HUES64 (cell line): Measurements from ENCODE around the gene PANX2.

Source experiments
- H3K27ac ChIP-seq: 2 replicates; pipeline ENCODE4 v1.7.0; 2013; ENCODE audit warnings: low read depth, low read length, inconsistent platforms
- H3K27me3 ChIP-seq: 2 replicates; pipeline ENCODE4 v1.6.1; 2013; ENCODE audit warnings: mild to moderate bottlenecking, low read length; ENCODE audit not compliant: insufficient read depth
- H3K36me3 ChIP-seq: 2 replicates; pipeline ENCODE4 v1.6.1; 2013; ENCODE audit warnings: mild to moderate bottlenecking, low read length; ENCODE audit not compliant: insufficient read depth
- H3K4me1 ChIP-seq: 2 replicates; pipeline ENCODE4 v1.6.1; 2013; ENCODE audit warnings: mild to moderate bottlenecking, low read length, moderate library complexity; ENCODE audit not compliant: insufficient read depth
- H3K4me3 ChIP-seq: 2 replicates; pipeline ENCODE4 v1.5.1; 2013; ENCODE audit warnings: mild to moderate bottlenecking, low read length, moderate library complexity
- H3K9ac ChIP-seq: 2 replicates; pipeline ENCODE4 v1.6.1; 2013; ENCODE audit warnings: mild to moderate bottlenecking, low read depth, low read length
- H3K9me3 ChIP-seq: 2 replicates; pipeline ENCODE4 v1.6.1; 2013; ENCODE audit warnings: low read depth, low read length; ENCODE audit not compliant: insufficient read depth
- WGBS: fragments of 150-250, 120-280 bp; methylation state at CpG from one replicate; pipeline ENCODE4 v1.1.7; 2013; ENCODE audit warnings: missing lambda C conversion rate; 5-methylcytosine and 5-hydroxymethylcytosine counted together

The PANX2 gene

DNA sequence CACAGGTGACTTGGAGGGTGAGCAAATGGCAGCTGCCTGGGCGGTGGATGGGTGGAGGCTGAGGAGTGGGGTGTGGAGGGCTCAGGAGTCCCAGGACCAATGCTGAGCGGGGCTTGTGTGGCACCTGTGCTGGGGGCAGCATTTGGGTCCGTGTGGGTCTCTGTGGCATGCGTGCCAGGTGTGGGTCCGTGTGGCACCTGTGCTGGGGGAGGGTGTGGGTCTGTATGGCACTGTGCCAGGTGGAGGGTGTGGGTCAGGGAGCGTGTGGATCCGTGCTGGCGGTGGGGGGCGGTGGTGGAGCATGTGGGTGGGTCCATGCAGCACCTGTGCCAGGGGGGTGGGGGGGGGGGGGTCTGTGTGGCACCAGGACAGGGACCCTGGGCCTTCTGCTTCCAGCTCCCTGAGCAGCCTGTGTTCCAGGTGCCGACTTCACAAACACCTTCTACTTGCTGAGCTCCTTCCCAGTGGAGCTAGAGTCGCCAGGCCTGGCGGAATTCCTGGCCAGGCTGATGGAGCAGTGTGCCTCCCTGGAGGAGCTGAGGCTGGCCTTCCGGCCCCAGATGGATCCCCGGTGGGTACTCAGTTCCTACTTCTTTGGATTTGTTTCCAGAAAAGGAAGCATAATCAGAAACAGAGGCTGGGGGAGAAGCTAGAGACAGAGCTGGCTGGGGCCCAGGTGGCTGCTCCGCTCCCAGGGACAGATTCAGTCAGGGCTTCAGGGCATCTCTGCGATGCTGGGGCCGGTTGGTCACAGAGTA lies 44.9 kb downstream of the PANX2 start:
- 97% methylated on average over 17 of the region's 17 CpGs for WGBS
- Histone ChIP-seq H3K27me3 (no peaks in the 10 kb centered on the region), H3K27ac (no peak overlapping the region), H3K4me1 (no peaks in the 10 kb centered on the region), H3K9me3 (no peaks in the 10 kb centered on the region), H3K4me3 (no peak overlapping the region), H3K9ac (no peak overlapping the region), H3K36me3 (peaks cover 89% of the 10 kb centered on the region)

GRCh38 chr22:50216055-50216683 lies 45.6 kb downstream of the PANX2 start:
- Histone ChIP-seq H3K4me1 (no peaks in the 10 kb centered on the region), H3K9ac (no peak overlapping the region), H3K36me3 (peaks cover 89% of the 10 kb centered on the region), H3K4me3 (no peak overlapping the region), H3K9me3 (no peaks in the 10 kb centered on the region), H3K27me3 (no peaks in the 10 kb centered on the region), H3K27ac (no peak overlapping the region)
- 95% methylated on average over 15 of the region's 15 CpGs for WGBS

DNA sequence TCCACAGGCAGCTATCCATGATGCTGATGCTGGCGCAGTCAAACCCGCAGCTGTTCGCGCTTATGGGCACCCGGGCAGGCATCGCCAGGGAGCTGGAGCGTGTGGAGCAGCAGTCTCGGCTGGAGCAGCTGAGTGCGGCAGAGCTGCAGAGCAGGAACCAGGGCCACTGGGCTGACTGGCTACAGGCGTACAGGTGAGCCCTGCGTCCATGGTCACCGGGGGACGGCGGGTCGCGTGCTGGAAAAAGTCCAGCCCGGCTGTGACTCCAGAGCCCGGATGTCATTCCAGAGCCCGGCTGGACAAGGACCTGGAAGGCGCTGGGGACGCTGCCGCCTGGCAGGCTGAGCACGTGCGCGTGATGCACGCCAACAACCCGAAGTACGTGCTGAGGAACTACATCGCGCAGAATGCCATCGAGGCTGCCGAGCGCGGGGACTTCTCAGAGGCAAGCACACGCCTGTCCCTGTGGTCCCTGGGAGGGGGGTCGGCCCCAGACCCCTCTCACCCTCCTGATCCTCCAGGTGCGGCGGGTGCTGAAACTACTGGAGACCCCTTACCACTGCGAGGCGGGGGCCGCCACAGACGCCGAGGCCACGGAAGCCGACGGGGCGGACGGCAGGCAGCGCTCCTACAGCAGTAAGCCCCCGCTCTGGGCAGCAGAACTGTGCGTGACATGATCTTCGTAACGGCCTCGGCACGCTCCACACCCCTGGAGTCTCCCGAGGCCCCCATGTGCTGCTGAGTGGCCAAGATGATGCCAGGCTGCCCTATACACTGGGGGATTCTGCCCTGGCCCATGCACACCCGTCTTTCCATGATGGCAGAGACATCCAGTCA lies 46.4 kb downstream of the PANX2 start:
- H3K27ac ChIP-seq: no peak overlapping the region
- no peaks in the 10 kb centered on the region for H3K4me1 ChIP-seq
- 96% methylated on average over 57 of the region's 57 CpGs for WGBS
- no peak overlapping the region for H3K4me3 ChIP-seq
- H3K9me3 ChIP-seq: no peaks in the 10 kb centered on the region
- H3K27me3 ChIP-seq: no peaks in the 10 kb centered on the region
- H3K36me3 ChIP-seq: peaks cover 92% of the 10 kb centered on the region
- H3K9ac ChIP-seq: no peak overlapping the region

- no peaks in the 10 kb centered on the region for H3K27me3 ChIP-seq
- peaks cover 91% of the 10 kb centered on the region for H3K36me3 ChIP-seq
- WGBS: 94% methylated on average over 21 of the region's 21 CpGs
- no peak overlapping the region for H3K9ac ChIP-seq
- no peaks in the 10 kb centered on the region for H3K4me1 ChIP-seq
- no peak overlapping the region for H3K27ac ChIP-seq
- H3K9me3 ChIP-seq: no peaks in the 10 kb centered on the region
- no peak overlapping the region for H3K4me3 ChIP-seq
Measured at GRCh38 chr22:50217543-50218152, 47.1 kb downstream of the PANX2 start.

GRCh38 chr22:50218153-50218995 lies 47.8 kb downstream of the PANX2 start:
- Histone ChIP-seq H3K9ac (no peak overlapping the region), H3K9me3 (no peaks in the 10 kb centered on the region), H3K27me3 (no peaks in the 10 kb centered on the region), H3K4me1 (no peaks in the 10 kb centered on the region), H3K4me3 (no peak overlapping the region), H3K36me3 (peaks cover 90% of the 10 kb centered on the region), H3K27ac (no peak overlapping the region)
- WGBS: 92% methylated on average over 43 of the region's 43 CpGs

- Histone ChIP-seq H3K9ac (no peak overlapping the region), H3K4me1 (no peaks in the 10 kb centered on the region), H3K9me3 (no peaks in the 10 kb centered on the region), H3K4me3 (no peak overlapping the region), H3K27ac (no peak overlapping the region), H3K36me3 (peaks cover 89% of the 10 kb centered on the region), H3K27me3 (no peaks in the 10 kb centered on the region)
- WGBS: 88% methylated on average over 42 of the region's 42 CpGs
Measured at GRCh38 chr22:50218996-50219727, 48.6 kb downstream of the PANX2 start.

DNA sequence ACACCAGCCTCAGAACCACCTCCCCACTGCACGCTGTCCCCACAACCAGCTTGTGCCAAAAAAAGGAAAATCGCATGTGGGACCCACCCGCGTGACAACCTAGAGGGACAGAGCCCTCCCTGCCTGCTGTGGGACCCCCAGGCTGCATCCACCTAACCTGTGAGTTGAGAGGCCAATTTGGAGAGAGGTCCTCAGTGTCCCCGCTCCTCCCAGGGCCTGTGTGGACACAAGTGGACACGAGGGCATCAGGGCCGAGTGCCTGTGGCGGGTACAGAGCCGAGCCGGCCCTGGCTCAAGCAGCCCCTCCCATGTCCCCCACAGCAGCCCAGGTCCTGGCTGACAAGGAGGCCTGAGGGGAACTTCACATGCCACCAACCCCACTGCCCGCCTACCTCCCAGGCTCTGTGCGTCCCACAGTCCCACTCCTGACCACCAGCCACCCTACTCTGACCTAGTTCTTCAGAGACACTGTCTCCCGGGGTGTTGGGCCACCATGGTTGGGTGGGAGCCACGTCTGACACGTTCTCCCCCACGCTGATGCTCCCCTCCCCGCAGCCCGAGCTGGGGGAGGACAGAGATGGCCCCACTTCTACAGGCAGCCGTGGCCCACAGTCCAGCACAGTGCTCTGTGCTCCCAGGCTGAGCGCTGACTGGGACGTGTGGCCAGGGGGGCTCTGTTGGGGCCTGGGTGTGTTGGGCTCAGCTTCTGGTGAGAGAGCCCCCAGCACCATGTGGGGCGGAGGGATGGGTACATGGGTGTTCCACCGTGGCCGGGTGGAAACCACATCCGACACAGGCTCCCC lies 49.5 kb downstream of the PANX2 start:
- no peak overlapping the region for H3K4me3 ChIP-seq
- H3K27me3 ChIP-seq: no peaks in the 10 kb centered on the region
- no peak overlapping the region for H3K27ac ChIP-seq
- H3K9ac ChIP-seq: no peak overlapping the region
- no peaks in the 10 kb centered on the region for H3K4me1 ChIP-seq
- 96% methylated on average over 25 of the region's 25 CpGs for WGBS
- peaks cover 86% of the 10 kb centered on the region for H3K36me3 ChIP-seq
- H3K9me3 ChIP-seq: no peaks in the 10 kb centered on the region

DNA sequence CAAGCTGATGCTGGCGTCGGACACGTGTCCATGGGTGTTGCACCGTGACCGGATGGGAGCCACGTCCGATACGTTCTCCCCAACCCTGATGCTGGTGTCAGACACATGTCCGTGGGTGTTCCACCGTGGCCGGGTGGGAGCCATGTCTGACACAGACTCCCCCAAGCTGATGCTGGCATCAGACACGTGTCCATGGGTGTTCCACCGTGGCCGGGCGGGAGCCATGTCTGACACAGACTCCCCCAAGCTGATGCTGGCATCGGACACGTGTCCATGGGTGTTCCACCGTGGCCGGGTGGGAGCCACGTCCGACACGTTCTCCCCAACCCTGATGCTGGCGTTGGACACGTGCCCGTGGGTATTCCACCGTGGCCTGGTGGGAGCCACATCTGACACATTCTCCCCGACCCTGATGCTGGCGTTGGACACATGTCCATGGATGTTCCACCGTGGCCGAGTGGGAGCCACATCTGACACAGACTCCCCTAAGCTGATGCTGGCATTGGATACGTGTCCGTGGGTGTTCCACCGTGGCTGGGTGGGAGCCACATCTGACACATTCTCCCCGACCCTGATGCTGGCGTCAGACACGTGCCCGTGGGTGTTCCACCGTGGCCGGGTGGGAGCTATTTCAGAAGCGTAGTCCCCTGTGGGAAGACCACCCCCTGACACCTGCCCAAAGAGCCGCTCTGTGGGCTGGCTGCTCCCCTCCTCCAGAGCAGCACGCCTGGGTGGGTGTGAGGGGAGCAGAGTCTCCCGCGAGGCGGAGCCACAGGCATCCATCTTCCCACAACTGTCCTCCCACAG lies 50.3 kb downstream of the PANX2 start:
- H3K27me3 ChIP-seq: no peaks in the 10 kb centered on the region
- H3K4me1 ChIP-seq: no peaks in the 10 kb centered on the region
- H3K9me3 ChIP-seq: no peaks in the 10 kb centered on the region
- H3K9ac ChIP-seq: no peak overlapping the region
- no peak overlapping the region for H3K27ac ChIP-seq
- H3K4me3 ChIP-seq: no peak overlapping the region
- WGBS: 97% methylated on average over 44 of the region's 45 CpGs
- peaks cover 80% of the 10 kb centered on the region for H3K36me3 ChIP-seq
